ENCODE measurements around the gene MIPOL1.

- TF ChIP-seq CTCF (IDR thresholded peaks at IDR 0.05) (no peak), EZH2phosphoT487 (IDR thresholded peaks at IDR 0.05) (no peak), EZH2 (IDR thresholded peaks at IDR 0.05) (no peak)
These were observed 314.4 kb downstream of the MIPOL1 start for GRCh38 chr14:37512173-37512572.
